ENCODE data around the gene CHPF. TPM values are rescaled to one million over a fixed set of nuclear protein-coding genes. Genes with fewer than 3 reads are reported as not detected.

The CHPF gene
- total and polyA plus RNA-seq, 10 of the 15 experiments (the other 5 are each of a cell fraction or from before 2014, with no cell fraction given), result 0.09 to 17.4 (median 8.3) TPM; not detected in 1

DNA sequence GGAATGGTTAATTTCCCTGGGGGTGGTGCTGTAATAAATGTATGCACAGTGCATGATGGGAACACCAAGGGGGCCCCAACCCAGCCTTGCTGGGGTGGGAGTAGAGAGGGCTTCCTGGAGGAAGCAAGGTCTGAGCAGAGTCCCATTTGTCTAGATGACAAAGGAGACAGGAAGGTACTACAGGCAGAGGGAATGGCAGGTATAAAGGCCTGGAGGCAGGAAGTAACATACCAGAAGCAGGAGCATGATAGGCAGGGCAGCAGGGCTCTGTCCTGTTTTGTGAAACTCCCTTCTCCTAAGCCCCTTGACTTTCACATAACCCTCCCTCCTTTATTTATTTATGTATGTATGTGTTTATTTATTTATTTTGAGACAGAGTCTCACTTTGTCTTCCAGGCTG is 41.0 kb downstream of the CHPF start:
- ChIA-PET RAD21 (ENCODE audit: unreplicated experiment) (no interaction called here), SMC1A (ENCODE audit: uncharacterized antibody, unreplicated experiment) (no interaction called here), CTCF (no interaction called here), POLR2A (no interaction called here)
- ATAC-seq (no peak), FAIRE-seq (no peak), DNase-seq (ENCODE audit: low read depth, low spot score) (no peak)
- in situ Hi-C loops (cut with MboI), result no loop called here
- Histone ChIP-seq H3K4me2 (ENCODE audit: control insufficient read depth, insufficient read depth) (no peak overlapping the region), H3K4me3 (no peak overlapping the region), H3K79me2 (ENCODE audit: control insufficient read depth, insufficient read depth, low read length) (peaks cover 11% of the 10 kb centered on the region), H2AFZ (ENCODE audit: control insufficient read depth, low read depth, low read length) (no peak overlapping the region), H3K9me3 (replicated peaks; ENCODE audit: control insufficient read depth, insufficient read depth, low read length) (no peaks in the 10 kb centered on the region; the same call in 2 of the 3 replicates), H3K27me3 (replicated peaks in 1 of 2; ENCODE audit: control insufficient read depth in 2 of 2, insufficient read depth in 2 of 2, low read length in 1 of 2) (no peaks in the 10 kb centered on the region; a peak in 1 of 4 replicates), H3K9ac (ENCODE audit: control insufficient read depth, insufficient read depth, low read length) (no peak overlapping the region), H4K20me1 (ENCODE audit: control insufficient read depth, insufficient read depth) (no peaks in the 10 kb centered on the region), H3K27ac (ENCODE audit: control insufficient read depth, insufficient read depth) (no peak overlapping the region), H3K36me3 (ENCODE audit: control insufficient read depth in 2 of 2, insufficient read depth in 2 of 2, low read length in 1 of 2) (peaks cover 0 to 7% of the 10 kb centered on the region in 2 experiments; a peak in 2 of 4 replicates), H3K4me1 (ENCODE audit: control insufficient read depth, insufficient read depth, low read length) (peaks cover 12% of the 10 kb centered on the region)
- intact Hi-C loops (cut with micrococcal nuclease; ENCODE audit: unreplicated experiment), result no loop called here
- no TSS peak for BruUV-seq (replicated peaks)
- TF ChIP-seq BHLHE40 (IDR thresholded peaks at IDR 0.05; ENCODE audit: borderline replicate concordance in 1 of 2, low read depth in 2 of 2, low read length in 1 of 2) (no peak), ZNF24 (IDR thresholded peaks at IDR 0.05) (no peak), ZSCAN29 (IDR thresholded peaks at IDR 0.05) (no peak), CREB1 (IDR thresholded peaks at IDR 0.05; ENCODE audit: low read depth) (no peak), ZZZ3 (IDR thresholded peaks at IDR 0.05; ENCODE audit: control insufficient read depth, insufficient read length, low read depth) (no peak), EZH2 (IDR thresholded peaks at IDR 0.05; ENCODE audit: borderline replicate concordance, control insufficient read depth, low read depth, low read length) (no peak), NBN (IDR thresholded peaks at IDR 0.05) (no peak), MYC (IDR thresholded peaks at IDR 0.05; ENCODE audit: insufficient read depth, insufficient read length, insufficient replicate concordance, low read length, severe bottlenecking) (no peak)
- TF ChIP-seq, protein P1, sequence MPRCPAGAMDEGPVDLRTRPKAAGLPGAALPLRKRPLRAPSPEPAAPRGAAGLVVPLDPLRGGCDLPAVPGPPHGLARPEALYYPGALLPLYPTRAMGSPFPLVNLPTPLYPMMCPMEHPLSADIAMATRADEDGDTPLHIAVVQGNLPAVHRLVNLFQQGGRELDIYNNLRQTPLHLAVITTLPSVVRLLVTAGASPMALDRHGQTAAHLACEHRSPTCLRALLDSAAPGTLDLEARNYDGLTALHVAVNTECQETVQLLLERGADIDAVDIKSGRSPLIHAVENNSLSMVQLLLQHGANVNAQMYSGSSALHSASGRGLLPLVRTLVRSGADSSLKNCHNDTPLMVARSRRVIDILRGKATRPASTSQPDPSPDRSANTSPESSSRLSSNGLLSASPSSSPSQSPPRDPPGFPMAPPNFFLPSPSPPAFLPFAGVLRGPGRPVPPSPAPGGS (IDR thresholded peaks at IDR 0.05; ENCODE audit: borderline replicate concordance, insufficient read depth, low read depth, low read length, poor library complexity, severe bottlenecking), result no peak
- TF ChIP-seq, protein P2, sequence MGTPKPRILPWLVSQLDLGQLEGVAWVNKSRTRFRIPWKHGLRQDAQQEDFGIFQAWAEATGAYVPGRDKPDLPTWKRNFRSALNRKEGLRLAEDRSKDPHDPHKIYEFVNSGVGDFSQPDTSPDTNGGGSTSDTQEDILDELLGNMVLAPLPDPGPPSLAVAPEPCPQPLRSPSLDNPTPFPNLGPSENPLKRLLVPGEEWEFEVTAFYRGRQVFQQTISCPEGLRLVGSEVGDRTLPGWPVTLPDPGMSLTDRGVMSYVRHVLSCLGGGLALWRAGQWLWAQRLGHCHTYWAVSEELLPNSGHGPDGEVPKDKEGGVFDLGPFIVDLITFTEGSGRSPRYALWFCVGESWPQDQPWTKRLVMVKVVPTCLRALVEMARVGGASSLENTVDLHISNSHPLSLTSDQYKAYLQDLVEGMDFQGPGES (IDR thresholded peaks at IDR 0.05), result no peak
- TF ChIP-seq, protein P3, sequence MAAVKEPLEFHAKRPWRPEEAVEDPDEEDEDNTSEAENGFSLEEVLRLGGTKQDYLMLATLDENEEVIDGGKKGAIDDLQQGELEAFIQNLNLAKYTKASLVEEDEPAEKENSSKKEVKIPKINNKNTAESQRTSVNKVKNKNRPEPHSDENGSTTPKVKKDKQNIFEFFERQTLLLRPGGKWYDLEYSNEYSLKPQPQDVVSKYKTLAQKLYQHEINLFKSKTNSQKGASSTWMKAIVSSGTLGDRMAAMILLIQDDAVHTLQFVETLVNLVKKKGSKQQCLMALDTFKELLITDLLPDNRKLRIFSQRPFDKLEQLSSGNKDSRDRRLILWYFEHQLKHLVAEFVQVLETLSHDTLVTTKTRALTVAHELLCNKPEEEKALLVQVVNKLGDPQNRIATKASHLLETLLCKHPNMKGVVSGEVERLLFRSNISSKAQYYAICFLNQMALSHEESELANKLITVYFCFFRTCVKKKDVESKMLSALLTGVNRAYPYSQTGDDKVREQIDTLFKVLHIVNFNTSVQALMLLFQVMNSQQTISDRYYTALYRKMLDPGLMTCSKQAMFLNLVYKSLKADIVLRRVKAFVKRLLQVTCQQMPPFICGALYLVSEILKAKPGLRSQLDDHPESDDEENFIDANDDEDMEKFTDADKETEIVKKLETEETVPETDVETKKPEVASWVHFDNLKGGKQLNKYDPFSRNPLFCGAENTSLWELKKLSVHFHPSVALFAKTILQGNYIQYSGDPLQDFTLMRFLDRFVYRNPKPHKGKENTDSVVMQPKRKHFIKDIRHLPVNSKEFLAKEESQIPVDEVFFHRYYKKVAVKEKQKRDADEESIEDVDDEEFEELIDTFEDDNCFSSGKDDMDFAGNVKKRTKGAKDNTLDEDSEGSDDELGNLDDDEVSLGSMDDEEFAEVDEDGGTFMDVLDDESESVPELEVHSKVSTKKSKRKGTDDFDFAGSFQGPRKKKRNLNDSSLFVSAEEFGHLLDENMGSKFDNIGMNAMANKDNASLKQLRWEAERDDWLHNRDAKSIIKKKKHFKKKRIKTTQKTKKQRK (IDR thresholded peaks at IDR 0.05; ENCODE audit: low read depth, low read length), result no peak
- TF ChIP-seq, protein P4, sequence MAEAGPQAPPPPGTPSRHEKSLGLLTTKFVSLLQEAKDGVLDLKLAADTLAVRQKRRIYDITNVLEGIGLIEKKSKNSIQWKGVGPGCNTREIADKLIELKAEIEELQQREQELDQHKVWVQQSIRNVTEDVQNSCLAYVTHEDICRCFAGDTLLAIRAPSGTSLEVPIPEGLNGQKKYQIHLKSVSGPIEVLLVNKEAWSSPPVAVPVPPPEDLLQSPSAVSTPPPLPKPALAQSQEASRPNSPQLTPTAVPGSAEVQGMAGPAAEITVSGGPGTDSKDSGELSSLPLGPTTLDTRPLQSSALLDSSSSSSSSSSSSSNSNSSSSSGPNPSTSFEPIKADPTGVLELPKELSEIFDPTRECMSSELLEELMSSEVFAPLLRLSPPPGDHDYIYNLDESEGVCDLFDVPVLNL (IDR thresholded peaks at IDR 0.05; ENCODE audit: low read depth, low read length), result no peak
- TF ChIP-seq, protein P5, sequence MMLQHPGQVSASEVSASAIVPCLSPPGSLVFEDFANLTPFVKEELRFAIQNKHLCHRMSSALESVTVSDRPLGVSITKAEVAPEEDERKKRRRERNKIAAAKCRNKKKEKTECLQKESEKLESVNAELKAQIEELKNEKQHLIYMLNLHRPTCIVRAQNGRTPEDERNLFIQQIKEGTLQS (IDR thresholded peaks at IDR 0.05; ENCODE audit: borderline replicate concordance, extremely low read depth, low read depth, low read length), result no peak
- TF ChIP-seq, protein P6, sequence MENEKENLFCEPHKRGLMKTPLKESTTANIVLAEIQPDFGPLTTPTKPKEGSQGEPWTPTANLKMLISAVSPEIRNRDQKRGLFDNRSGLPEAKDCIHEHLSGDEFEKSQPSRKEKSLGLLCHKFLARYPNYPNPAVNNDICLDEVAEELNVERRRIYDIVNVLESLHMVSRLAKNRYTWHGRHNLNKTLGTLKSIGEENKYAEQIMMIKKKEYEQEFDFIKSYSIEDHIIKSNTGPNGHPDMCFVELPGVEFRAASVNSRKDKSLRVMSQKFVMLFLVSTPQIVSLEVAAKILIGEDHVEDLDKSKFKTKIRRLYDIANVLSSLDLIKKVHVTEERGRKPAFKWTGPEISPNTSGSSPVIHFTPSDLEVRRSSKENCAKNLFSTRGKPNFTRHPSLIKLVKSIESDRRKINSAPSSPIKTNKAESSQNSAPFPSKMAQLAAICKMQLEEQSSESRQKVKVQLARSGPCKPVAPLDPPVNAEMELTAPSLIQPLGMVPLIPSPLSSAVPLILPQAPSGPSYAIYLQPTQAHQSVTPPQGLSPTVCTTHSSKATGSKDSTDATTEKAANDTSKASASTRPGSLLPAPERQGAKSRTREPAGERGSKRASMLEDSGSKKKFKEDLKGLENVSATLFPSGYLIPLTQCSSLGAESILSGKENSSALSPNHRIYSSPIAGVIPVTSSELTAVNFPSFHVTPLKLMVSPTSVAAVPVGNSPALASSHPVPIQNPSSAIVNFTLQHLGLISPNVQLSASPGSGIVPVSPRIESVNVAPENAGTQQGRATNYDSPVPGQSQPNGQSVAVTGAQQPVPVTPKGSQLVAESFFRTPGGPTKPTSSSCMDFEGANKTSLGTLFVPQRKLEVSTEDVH (IDR thresholded peaks at IDR 0.05; ENCODE audit: low read depth, partially characterized antibody), result no peak

All from GM12878 (cell line).